Measurements from ENCODE around the gene RASAL2. TPM values are rescaled to one million over a fixed set of nuclear protein-coding genes. Genes with fewer than 3 reads are reported as not detected.

Gene RASAL2
- total and polyA plus RNA-seq, 2 of the 13 experiments (the other 11 are each of a cell fraction or from before 2014, with no cell fraction given), result 5.4 to 5.9 TPM

DNA sequence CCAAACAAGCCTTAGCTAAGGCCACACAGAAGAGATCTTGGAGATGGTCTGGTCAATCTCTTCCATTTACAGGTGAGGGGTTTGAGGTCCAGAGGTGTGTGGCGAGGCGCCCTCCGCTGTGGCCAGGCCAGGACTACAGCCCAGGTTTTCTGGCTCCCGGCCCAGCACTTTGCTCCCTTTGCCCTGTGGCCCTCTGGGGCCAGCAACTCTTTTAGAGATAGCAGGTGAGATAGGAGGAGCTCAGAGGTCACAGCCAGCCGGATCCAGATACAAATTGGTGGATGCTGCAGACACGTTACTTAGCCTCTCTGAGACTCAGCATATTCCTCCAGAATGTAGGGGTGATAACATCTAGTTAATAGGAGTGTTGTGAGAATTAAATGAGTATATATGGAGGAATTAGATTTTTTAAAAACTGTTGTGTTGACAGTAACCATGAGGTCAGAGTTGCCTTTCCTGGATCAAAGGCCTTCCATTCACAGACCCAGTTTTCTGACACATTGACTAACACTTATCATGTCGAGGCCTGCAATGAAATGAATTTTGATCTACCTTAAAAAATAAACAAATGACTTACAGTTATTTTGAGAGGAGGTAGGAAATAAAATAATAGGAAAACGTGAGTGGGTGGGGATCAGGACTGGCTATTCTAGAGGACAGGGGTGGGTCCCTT, 435.6 kb downstream of the RASAL2 start (continued):
- TF ChIP-seq, protein P1, sequence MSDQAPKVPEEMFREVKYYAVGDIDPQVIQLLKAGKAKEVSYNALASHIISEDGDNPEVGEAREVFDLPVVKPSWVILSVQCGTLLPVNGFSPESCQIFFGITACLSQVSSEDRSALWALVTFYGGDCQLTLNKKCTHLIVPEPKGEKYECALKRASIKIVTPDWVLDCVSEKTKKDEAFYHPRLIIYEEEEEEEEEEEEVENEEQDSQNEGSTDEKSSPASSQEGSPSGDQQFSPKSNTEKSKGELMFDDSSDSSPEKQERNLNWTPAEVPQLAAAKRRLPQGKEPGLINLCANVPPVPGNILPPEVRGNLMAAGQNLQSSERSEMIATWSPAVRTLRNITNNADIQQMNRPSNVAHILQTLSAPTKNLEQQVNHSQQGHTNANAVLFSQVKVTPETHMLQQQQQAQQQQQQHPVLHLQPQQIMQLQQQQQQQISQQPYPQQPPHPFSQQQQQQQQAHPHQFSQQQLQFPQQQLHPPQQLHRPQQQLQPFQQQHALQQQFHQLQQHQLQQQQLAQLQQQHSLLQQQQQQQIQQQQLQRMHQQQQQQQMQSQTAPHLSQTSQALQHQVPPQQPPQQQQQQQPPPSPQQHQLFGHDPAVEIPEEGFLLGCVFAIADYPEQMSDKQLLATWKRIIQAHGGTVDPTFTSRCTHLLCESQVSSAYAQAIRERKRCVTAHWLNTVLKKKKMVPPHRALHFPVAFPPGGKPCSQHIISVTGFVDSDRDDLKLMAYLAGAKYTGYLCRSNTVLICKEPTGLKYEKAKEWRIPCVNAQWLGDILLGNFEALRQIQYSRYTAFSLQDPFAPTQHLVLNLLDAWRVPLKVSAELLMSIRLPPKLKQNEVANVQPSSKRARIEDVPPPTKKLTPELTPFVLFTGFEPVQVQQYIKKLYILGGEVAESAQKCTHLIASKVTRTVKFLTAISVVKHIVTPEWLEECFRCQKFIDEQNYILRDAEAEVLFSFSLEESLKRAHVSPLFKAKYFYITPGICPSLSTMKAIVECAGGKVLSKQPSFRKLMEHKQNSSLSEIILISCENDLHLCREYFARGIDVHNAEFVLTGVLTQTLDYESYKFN (CRISPR knock-in tag; conservative IDR thresholded peaks at IDR 0.05), result peak; percentile 76
- no peak for TF ChIP-seq ZNF792 (CRISPR knock-in tag; IDR thresholded peaks at IDR 0.05)
- no peak for TF ChIP-seq ZNF883 (CRISPR knock-in tag; IDR thresholded peaks at IDR 0.05; ENCODE audit: not compliant biosample characterization)
- 0 out of 2 replicates have a peak, but pooled peaks have one; percentile 17 for TF ChIP-seq ZNF768 (CRISPR knock-in tag; IDR thresholded peaks at IDR 0.05)
- peak; percentile 49; the same call in 1 of the 2 replicates for TF ChIP-seq HDAC2 (CRISPR knock-in tag; IDR thresholded peaks at IDR 0.05)
- peak; percentile 48; the same call in 1 of the 2 replicates for TF ChIP-seq PHF21A (CRISPR knock-in tag; IDR thresholded peaks at IDR 0.05)
- no peak for TF ChIP-seq EED (CRISPR knock-in tag; IDR thresholded peaks at IDR 0.05)
- no peak for TF ChIP-seq AKAP8 (CRISPR knock-in tag; IDR thresholded peaks at IDR 0.05)
- TF ChIP-seq STAG1 (CRISPR knock-in tag; IDR thresholded peaks at IDR 0.05), result peak; percentile 54
- TF ChIP-seq U2AF1 (optimal IDR thresholded peaks at IDR 0.05; ENCODE audit: low read depth, low read length), result no peak
- TF ChIP-seq, protein P2, sequence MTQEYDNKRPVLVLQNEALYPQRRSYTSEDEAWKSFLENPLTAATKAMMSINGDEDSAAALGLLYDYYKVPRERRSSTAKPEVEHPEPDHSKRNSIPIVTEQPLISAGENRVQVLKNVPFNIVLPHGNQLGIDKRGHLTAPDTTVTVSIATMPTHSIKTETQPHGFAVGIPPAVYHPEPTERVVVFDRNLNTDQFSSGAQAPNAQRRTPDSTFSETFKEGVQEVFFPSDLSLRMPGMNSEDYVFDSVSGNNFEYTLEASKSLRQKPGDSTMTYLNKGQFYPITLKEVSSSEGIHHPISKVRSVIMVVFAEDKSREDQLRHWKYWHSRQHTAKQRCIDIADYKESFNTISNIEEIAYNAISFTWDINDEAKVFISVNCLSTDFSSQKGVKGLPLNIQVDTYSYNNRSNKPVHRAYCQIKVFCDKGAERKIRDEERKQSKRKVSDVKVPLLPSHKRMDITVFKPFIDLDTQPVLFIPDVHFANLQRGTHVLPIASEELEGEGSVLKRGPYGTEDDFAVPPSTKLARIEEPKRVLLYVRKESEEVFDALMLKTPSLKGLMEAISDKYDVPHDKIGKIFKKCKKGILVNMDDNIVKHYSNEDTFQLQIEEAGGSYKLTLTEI (CRISPR knock-in tag; conservative IDR thresholded peaks at IDR 0.05), result no peak
- 0 out of 2 replicates have a peak, but pooled peaks have one; percentile 22 for TF ChIP-seq TARDBP (CRISPR knock-in tag; IDR thresholded peaks at IDR 0.05)
- 0 out of 2 replicates have a peak, but pooled peaks have one; percentile 33 for TF ChIP-seq ZBTB7A (CRISPR knock-in tag; IDR thresholded peaks at IDR 0.05)
- TF ChIP-seq FOSL2 (CRISPR knock-in tag; IDR thresholded peaks at IDR 0.05), result peak; percentile 21; the same call in 1 of the 2 replicates
- 0 out of 2 replicates have a peak, but pooled peaks have one; percentile 13 for TF ChIP-seq RARA (CRISPR knock-in tag; IDR thresholded peaks at IDR 0.05)
- TF ChIP-seq, protein P3, sequence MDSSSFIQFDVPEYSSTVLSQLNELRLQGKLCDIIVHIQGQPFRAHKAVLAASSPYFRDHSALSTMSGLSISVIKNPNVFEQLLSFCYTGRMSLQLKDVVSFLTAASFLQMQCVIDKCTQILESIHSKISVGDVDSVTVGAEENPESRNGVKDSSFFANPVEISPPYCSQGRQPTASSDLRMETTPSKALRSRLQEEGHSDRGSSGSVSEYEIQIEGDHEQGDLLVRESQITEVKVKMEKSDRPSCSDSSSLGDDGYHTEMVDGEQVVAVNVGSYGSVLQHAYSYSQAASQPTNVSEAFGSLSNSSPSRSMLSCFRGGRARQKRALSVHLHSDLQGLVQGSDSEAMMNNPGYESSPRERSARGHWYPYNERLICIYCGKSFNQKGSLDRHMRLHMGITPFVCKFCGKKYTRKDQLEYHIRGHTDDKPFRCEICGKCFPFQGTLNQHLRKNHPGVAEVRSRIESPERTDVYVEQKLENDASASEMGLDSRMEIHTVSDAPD (CRISPR knock-in tag; IDR thresholded peaks at IDR 0.05), result peak; percentile 37; the same call in 1 of the 2 replicates
- TF ChIP-seq NCOA2 (CRISPR knock-in tag; IDR thresholded peaks at IDR 0.05), result 0 out of 2 replicates have a peak, but pooled peaks have one; percentile 42
- peak; percentile 51; the same call in 1 of the 2 replicates for TF ChIP-seq ZNF264 (CRISPR knock-in tag; IDR thresholded peaks at IDR 0.05)
- TF ChIP-seq, protein P4, sequence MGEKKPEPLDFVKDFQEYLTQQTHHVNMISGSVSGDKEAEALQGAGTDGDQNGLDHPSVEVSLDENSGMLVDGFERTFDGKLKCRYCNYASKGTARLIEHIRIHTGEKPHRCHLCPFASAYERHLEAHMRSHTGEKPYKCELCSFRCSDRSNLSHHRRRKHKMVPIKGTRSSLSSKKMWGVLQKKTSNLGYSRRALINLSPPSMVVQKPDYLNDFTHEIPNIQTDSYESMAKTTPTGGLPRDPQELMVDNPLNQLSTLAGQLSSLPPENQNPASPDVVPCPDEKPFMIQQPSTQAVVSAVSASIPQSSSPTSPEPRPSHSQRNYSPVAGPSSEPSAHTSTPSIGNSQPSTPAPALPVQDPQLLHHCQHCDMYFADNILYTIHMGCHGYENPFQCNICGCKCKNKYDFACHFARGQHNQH (CRISPR knock-in tag; IDR thresholded peaks at IDR 0.05), result 0 out of 2 replicates have a peak, but pooled peaks have one; percentile 18
- TF ChIP-seq POGZ (CRISPR knock-in tag; IDR thresholded peaks at IDR 0.05), result peak; percentile 29; the same call in 1 of the 2 replicates

Measured in HepG2 (cell line).